ENCODE measurements around the gene LRRC32. TPM values are rescaled to one million over a fixed set of nuclear protein-coding genes. Genes with fewer than 3 reads are reported as not detected.

Gene LRRC32
- total RNA-seq, 1 donor from 2014 or later, result 0.26 TPM

DNA sequence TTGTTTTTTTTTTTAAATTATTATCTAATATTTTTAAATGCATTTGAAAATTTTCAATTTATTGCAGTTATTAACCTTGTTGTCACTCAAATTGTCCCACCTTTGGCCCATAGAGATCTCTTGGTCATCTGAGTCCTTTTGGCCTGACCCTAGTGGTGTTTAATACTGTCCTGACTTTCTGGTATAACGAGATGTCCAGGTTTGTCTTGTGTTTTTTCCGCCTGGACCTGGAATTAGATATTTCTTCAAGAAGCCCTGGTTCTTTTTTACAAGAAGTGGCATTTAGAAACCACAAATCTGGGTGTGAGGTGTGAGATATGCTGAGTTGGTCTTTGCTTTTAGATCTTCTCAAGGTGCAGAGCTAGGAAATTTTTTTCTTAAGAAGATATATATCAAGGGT lies 38.1 kb downstream of the LRRC32 start:
- H3K4me3 ChIP-seq (ENCODE audit: low read depth, low read length), result no peak overlapping the region
- DNase-seq (ENCODE audit: low read depth) (no peak), FAIRE-seq (no peak)
- H3K36me3 ChIP-seq (ENCODE audit: control insufficient read depth, insufficient read depth, low read length), result no peaks in the 10 kb centered on the region
- H3K27me3 ChIP-seq (ENCODE audit: control insufficient read depth, insufficient read depth, low read length), result peaks cover 1% of the 10 kb centered on the region
- TF ChIP-seq, protein P1, sequence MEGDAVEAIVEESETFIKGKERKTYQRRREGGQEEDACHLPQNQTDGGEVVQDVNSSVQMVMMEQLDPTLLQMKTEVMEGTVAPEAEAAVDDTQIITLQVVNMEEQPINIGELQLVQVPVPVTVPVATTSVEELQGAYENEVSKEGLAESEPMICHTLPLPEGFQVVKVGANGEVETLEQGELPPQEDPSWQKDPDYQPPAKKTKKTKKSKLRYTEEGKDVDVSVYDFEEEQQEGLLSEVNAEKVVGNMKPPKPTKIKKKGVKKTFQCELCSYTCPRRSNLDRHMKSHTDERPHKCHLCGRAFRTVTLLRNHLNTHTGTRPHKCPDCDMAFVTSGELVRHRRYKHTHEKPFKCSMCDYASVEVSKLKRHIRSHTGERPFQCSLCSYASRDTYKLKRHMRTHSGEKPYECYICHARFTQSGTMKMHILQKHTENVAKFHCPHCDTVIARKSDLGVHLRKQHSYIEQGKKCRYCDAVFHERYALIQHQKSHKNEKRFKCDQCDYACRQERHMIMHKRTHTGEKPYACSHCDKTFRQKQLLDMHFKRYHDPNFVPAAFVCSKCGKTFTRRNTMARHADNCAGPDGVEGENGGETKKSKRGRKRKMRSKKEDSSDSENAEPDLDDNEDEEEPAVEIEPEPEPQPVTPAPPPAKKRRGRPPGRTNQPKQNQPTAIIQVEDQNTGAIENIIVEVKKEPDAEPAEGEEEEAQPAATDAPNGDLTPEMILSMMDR (IDR thresholded peaks at IDR 0.05; ENCODE audit: insufficient read depth, low read length, severe bottlenecking), result no peak

DNA sequence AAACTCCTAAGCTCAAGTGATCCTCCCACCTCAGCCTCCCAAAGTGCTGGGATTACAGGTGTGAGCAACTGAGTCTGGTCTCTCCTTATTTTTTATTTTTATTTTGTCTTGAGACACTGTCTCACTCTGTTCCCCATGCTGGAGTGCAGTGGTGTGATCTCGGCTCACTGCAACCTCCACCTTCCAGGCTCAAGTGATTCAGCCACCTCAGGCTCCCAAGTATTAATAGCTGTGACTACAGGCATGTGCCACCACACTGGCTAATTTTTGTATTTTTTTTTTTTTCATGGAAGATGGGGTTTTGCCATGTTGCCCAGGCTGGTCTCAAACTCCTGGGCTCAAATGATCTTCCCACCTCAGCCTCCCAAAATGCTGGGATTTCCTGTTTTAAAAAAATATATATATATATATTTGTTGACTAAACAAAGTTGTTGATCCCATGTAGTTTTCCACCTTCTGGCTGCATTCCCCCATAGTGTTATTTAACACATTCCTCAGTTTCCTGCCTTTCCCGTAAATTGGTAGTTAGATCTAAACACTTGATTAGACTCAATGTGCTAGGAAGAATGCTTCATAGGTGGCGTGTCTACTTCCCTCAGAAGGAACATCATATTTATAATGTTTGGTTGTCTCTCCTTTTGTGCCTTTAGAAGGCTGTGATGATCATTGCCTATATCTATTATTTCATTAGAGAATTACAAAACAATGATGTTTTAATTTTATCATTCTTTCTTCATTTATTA lies 38.8 kb downstream of the LRRC32 start:
- FAIRE-seq (no peak), DNase-seq (ENCODE audit: low read depth) (no peak)
- H3K4me3 ChIP-seq (ENCODE audit: low read depth, low read length), result no peak overlapping the region
- H3K36me3 ChIP-seq (ENCODE audit: control insufficient read depth, insufficient read depth, low read length), result no peaks in the 10 kb centered on the region
- TF ChIP-seq, protein P1 (IDR thresholded peaks at IDR 0.05; ENCODE audit: insufficient read depth, low read length, severe bottlenecking), result no peak
- H3K27me3 ChIP-seq (ENCODE audit: control insufficient read depth, insufficient read depth, low read length), result peaks cover 1% of the 10 kb centered on the region

DNA sequence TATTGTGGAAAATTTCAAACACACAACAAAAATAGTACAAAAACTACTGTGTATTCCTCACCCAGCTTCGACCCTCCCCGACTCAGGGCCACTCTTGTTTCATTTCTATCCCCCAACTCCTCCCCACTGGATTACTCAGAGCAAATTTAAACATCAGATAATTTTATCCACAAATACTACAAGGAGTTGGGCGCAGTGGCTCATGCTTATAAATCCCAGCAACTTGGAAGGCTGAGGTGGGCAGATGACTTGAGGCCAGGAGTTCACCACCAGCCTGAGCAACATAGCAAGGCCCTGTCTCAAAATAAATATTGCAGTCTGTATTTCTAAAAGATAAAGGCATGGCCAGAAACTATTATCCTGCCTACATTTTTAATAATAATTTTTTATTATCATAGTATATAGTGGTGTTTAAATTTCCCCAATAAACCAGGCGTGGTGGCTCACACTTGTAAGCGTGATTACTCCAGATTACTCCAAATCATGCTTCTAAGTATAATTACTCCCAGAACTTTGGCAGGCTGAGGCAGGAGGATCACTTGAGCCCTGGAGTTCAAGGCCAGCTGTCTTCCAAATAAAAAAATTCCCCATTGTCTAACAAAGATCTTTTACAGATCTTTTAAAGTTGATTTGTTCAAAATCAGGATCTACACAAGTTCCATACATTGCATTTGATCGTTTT lies 39.8 kb downstream of the LRRC32 start:
- DNase-seq (ENCODE audit: low read depth), result no peak
- FAIRE-seq, result no peak
- H3K36me3 ChIP-seq (ENCODE audit: control insufficient read depth, insufficient read depth, low read length), result no peaks in the 10 kb centered on the region
- TF ChIP-seq, protein P1 (IDR thresholded peaks at IDR 0.05; ENCODE audit: insufficient read depth, low read length, severe bottlenecking), result no peak
- peaks cover 1% of the 10 kb centered on the region for H3K27me3 ChIP-seq (ENCODE audit: control insufficient read depth, insufficient read depth, low read length)
- no peak overlapping the region for H3K4me3 ChIP-seq (ENCODE audit: low read depth, low read length)

DNA sequence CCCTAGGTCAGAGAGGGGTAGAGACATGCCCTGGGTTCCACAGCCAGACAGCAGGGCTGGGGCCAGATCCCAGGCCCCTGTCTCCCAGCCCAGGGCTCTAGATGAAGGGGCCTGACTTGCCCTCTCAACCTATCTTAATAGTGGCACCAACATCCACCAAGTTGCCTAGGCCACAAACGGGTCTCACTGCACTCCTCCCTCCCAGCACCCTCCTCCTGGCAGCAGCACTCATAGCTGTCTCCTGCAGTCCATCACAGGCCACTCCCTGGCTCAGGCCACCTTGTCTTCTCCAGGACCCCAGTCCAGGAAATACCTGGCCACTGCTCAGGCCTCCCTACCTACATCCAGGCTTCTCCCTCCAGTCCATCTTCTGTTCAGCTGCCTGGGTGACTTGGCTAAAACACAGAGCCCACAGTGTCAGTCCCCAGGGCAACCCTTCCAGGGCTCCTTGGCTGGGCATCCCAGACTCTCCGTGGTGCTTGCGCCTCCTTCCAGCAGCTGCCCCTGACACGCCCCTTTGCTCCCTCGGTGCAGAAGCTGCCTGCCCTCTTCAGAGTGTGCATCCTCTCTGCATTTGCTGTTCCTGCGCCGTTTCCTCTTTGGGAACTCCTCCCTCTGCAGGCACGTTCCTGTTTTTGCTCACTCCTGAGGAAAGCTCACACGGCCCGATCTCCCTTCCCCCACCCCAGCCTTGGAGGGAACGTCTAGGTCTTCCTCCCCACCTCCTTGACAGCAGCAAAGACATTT lies 40.5 kb downstream of the LRRC32 start:
- Histone ChIP-seq H3K36me3 (ENCODE audit: control insufficient read depth, insufficient read depth, low read length) (no peaks in the 10 kb centered on the region), H3K4me3 (ENCODE audit: low read depth, low read length) (no peak overlapping the region), H3K27me3 (ENCODE audit: control insufficient read depth, insufficient read depth, low read length) (peaks cover 1% of the 10 kb centered on the region)
- DNase-seq (ENCODE audit: low read depth), result peak; percentile 2
- TF ChIP-seq, protein P1 (IDR thresholded peaks at IDR 0.05; ENCODE audit: insufficient read depth, low read length, severe bottlenecking), result no peak
- FAIRE-seq, result no peak

DNA sequence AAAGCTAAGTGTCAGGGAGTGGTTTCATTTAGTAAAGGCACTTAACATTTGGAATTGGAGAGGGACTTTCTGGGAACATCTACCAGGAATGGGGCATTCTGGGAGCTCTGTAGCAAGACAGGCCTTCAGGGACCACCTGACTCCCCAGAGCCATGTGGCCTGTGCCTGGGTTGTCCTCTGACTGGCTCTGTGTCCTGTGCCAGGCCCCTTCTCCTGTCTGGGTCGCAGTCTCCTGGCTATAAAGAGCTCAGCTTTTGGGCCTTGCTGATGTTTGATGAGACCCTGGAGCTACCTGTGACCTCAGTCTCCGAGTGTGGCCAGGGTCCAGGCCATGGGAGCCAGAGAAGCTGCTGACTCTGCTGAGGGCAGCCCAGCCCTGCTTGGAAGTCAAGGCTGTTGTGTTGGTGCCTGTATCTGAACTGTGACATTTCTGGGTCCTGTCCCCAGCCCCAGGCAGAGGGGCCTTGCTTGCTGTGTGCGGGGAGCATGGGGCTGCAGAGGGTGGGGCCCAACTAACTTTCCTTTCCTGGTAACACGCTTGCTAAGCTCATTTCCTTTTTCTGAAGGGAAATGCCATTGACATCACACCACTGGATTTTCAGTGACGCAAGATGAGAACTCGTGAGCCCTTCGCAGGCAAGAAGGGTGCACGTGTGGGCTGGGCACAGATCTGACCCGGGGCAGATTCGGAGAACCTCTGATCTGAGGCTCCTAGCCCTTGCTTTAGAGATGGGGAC lies 41.3 kb downstream of the LRRC32 start:
- no peaks in the 10 kb centered on the region for H3K36me3 ChIP-seq (ENCODE audit: control insufficient read depth, insufficient read depth, low read length)
- no peak overlapping the region for H3K4me3 ChIP-seq (ENCODE audit: low read depth, low read length)
- FAIRE-seq (no peak), DNase-seq (ENCODE audit: low read depth) (peak; percentile 43)
- H3K27me3 ChIP-seq (ENCODE audit: control insufficient read depth, insufficient read depth, low read length), result no peaks in the 10 kb centered on the region
- TF ChIP-seq, protein P1 (IDR thresholded peaks at IDR 0.05; ENCODE audit: insufficient read depth, low read length, severe bottlenecking), result no peak
